ENCODE measurements around the gene DNAJB12. TPM values are rescaled to one million over a fixed set of nuclear protein-coding genes. Genes with fewer than 3 reads are reported as not detected.

Gene DNAJB12
- total and polyA plus RNA-seq, 8 donors: 2.3 to 43.2 (median 18.2) TPM

- 82 to 87% (median 85%) methylated on average over 4 to 8 of the region's 8 CpGs for WGBS, 5 donors
Measured at GRCh38 chr10:72295330-72295910, 59.3 kb downstream of the DNAJB12 start.

DNA sequence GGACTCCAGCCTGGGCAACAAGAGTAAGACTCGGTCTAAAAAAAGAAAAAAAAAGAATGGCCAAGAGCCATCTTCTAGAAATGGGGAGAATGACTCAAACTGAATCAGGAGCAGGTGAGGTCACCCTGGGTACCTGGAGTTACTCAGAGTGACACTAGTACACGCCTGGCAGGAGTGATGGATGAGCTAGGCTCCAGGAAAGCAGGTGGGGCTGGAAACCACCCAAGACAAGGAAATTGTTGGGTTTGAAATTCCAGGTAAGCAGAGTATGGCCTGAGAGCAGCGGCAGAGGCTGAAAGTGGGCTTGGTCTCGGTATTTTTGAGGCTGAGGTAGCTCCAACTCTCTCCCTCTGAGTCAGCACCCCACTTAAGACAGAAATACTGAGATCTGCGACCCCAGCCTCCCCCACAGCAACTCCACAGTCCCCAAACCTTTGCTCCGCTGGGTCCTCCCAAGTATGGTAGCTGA lies 62.5 kb downstream of the DNAJB12 start:
- intact Hi-C loops (cut with DNase I; ENCODE audit: low total_unique reads): no loop called here
- H3K27ac ChIP-seq: peak overlapping the region in 1 of 5 donors; percentile 35

More at GRCh38 chr10:72295330-72295910, 59.3 kb downstream of the DNAJB12 start:
- DNase-seq: no peak
- H3K27ac ChIP-seq: peak overlapping the region in 2 of 5 donors; percentile 94 to 96
- intact Hi-C loops (cut with DNase I; ENCODE audit: low total_unique reads): no loop called here
- peaks cover 10 to 31% (median 19%) of the 10 kb centered on the region in 4 donors for H3K4me1 ChIP-seq
- H3K4me3 ChIP-seq: no peak overlapping the region
- no peaks in the 10 kb centered on the region for H3K9me3 ChIP-seq
- no peaks in the 10 kb centered on the region for H3K27me3 ChIP-seq
- no peaks in the 10 kb centered on the region for H3K36me3 ChIP-seq
- no peak for TF ChIP-seq EP300 (IDR thresholded peaks at IDR 0.05)
- TF ChIP-seq POLR2AphosphoS5 (IDR thresholded peaks at IDR 0.05): no peak
- TF ChIP-seq CTCF (IDR thresholded peaks at IDR 0.05): no peak
- TF ChIP-seq POLR2A (IDR thresholded peaks at IDR 0.05): no peak

DNA sequence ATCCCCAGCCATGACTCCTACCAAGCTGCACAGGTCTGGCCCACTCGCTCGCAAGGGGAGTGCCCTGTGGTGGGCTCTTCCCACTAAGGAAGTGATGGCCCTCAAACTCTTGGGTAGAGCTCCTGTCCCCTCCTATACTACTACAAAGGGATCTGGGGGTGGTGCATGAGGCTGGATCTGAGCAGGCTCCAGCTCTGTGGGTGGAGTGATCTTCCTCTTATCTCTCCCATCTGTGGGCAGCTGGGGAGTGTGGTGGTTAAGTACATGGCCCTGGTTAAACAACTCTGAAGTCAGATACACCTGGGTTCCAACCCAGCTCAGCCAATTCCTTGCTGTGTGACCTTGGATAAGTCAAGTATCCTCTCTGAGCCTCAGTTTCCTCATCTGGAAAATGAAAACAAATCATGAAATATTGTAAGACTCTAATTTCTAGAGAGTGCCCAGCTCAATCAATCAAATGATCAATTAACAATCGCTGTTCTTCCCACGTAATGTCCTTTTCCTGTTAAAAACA lies 63.6 kb downstream of the DNAJB12 start:
- Histone ChIP-seq H3K4me3 (no peak overlapping the region), H3K4me1 (peaks cover 0 to 11% (median under 1%) of the 10 kb centered on the region in 4 donors), H3K36me3 (no peaks in the 10 kb centered on the region), H3K27me3 (no peaks in the 10 kb centered on the region), H3K27ac (no peak overlapping the region), H3K9me3 (no peaks in the 10 kb centered on the region)
- DNase-seq: peak in 1 of 2 donors; percentile 17
- WGBS, 5 donors: 96 to 100% (median 99%) methylated on average over 4 of the region's 4 CpGs
- TF ChIP-seq EP300 (IDR thresholded peaks at IDR 0.05) (no peak), CTCF (IDR thresholded peaks at IDR 0.05) (no peak), POLR2A (IDR thresholded peaks at IDR 0.05) (no peak), POLR2AphosphoS5 (IDR thresholded peaks at IDR 0.05) (no peak)
- intact Hi-C loops (cut with DNase I; ENCODE audit: low total_unique reads): no loop called here

More for the DNA sequence above, 62.5 kb downstream of the DNAJB12 start:
- Histone ChIP-seq H3K4me3 (no peak overlapping the region), H3K4me1 (peaks cover 0 to 17% (median 10%) of the 10 kb centered on the region in 4 donors), H3K36me3 (no peaks in the 10 kb centered on the region), H3K9me3 (no peaks in the 10 kb centered on the region), H3K27me3 (no peaks in the 10 kb centered on the region)
- DNase-seq: peak; percentile 52 to 84
- TF ChIP-seq POLR2A (IDR thresholded peaks at IDR 0.05) (no peak), POLR2AphosphoS5 (IDR thresholded peaks at IDR 0.05) (peak in 1 of 3 donors; percentile 53), CTCF (IDR thresholded peaks at IDR 0.05) (no peak)
- WGBS, 5 donors: 49 to 65% (median 58%) methylated on average over 5 to 6 of the region's 6 CpGs

DNA sequence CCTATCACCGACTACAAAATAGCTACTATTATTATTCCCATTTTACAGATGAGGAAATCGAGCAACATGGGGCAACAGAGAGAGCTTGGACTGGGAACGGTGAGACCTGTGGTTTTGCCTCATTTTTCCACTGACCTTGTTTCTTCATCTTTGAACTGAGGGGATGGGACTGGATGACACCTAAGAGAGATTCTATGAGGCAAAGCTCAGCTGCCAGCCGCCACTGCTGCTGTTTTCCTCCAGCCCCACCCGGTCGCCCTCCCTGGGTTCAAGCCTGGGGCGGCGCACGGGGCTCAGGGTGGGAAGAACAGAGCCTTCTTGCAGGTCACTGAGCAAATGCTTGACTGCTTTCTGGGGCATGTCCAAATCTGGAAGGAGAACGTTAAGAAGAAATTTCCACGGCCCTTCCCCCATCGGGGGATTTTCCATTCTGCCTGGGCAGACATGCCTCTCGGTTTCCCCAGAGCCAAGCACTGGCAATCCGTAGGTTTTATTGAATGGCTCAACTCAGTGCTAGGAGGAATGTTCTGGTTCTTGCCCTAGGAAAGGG lies 68.7 kb downstream of the DNAJB12 start:
- Histone ChIP-seq H3K4me3 (no peak overlapping the region), H3K36me3 (no peaks in the 10 kb centered on the region), H3K9me3 (no peaks in the 10 kb centered on the region), H3K27me3 (no peaks in the 10 kb centered on the region), H3K27ac (no peak overlapping the region), H3K4me1 (peaks cover 0 to 11% (median 0%) of the 10 kb centered on the region in 4 donors)
- DNase-seq: peak in 1 of 2 donors; percentile 39
- WGBS, 5 donors: 56 to 66% (median 60%) methylated on average over 14 of the region's 14 CpGs
- TF ChIP-seq POLR2AphosphoS5 (IDR thresholded peaks at IDR 0.05) (no peak), POLR2A (IDR thresholded peaks at IDR 0.05) (no peak), CTCF (IDR thresholded peaks at IDR 0.05) (no peak), EP300 (IDR thresholded peaks at IDR 0.05) (no peak)
- intact Hi-C loops (cut with DNase I; ENCODE audit: low total_unique reads): no loop called here
